Trophoblast cell (in vitro differentiated cells and primary cell): ENCODE data around the gene SLC30A10.
"Not testable (repeated sequence)": the region's sequence is repeated elsewhere in the genome, so short reads cannot be mapped to it uniquely, and the experiment has no call there.

Experiments used
- DNase-seq, 2 donors: peaks; one replicate each; pipeline ENCODE4 v3.0.0-alpha.2; 2016
- H2AFZ ChIP-seq: 2 replicates; pipeline ENCODE4 v1.6.1; 2013; ENCODE audit warnings: low read length, moderate library complexity, mild to moderate bottlenecking; ENCODE audit not compliant: insufficient read depth, poor library complexity
- H2AK5ac ChIP-seq: 2 replicates; pipeline ENCODE4 v1.6.1; 2013; ENCODE audit warnings: mild to moderate bottlenecking, low read length
- H2BK120ac ChIP-seq: 2 replicates; pipeline ENCODE4 v1.6.1; 2013; ENCODE audit warnings: low read length, mild to moderate bottlenecking, moderate library complexity; ENCODE audit not compliant: insufficient read depth, poor library complexity
- H2BK12ac ChIP-seq: 2 replicates; pipeline ENCODE4 v1.6.1; 2013; ENCODE audit warnings: mild to moderate bottlenecking, low read length, moderate library complexity
- H2BK5ac ChIP-seq: 2 replicates; pipeline ENCODE4 v1.6.1; 2013; ENCODE audit warnings: low read length, low read depth, moderate library complexity, mild to moderate bottlenecking; ENCODE audit not compliant: poor library complexity
- H3K14ac ChIP-seq: 2 replicates; pipeline ENCODE4 v1.6.1; 2013; ENCODE audit warnings: mild to moderate bottlenecking, low read length
- H3K18ac ChIP-seq: 2 replicates; pipeline ENCODE4 v1.6.1; 2013; ENCODE audit warnings: mild to moderate bottlenecking, low read length
- H3K23ac ChIP-seq: 2 replicates; pipeline ENCODE4 v1.6.1; 2013; ENCODE audit warnings: low read length
- H3K27ac ChIP-seq: 2 replicates; pipeline ENCODE4 v1.5.1; 2013; ENCODE audit warnings: low read depth, mild to moderate bottlenecking, inconsistent platforms, low read length, moderate library complexity
- H3K27me3 ChIP-seq: 2 replicates; pipeline ENCODE4 v1.6.1; 2013; ENCODE audit warnings: inconsistent platforms, mild to moderate bottlenecking, low read length, moderate library complexity; ENCODE audit not compliant: insufficient read depth
- H3K36me3 ChIP-seq, 2 experiments: 1 replicate in 1 of 2; 2 replicates in 1 of 2; pipeline ENCODE4 v1.6.1; 2013; ENCODE audit warnings: low read length in 2 of 2, mild to moderate bottlenecking in 2 of 2, moderate library complexity in 1 of 2; ENCODE audit not compliant: insufficient read depth in 2 of 2, control insufficient read depth in 1 of 2
- H3K4ac ChIP-seq: 2 replicates; pipeline ENCODE4 v1.6.1; 2013; ENCODE audit warnings: low read depth, mild to moderate bottlenecking, low read length, moderate library complexity
- H3K4me1 ChIP-seq, 2 experiments: 1 replicate in 1 of 2; 2 replicates in 1 of 2; pipeline ENCODE4 v1.6.1; 2013; ENCODE audit warnings: low read length in 2 of 2, mild to moderate bottlenecking in 2 of 2, moderate library complexity in 1 of 2; ENCODE audit not compliant: insufficient read depth in 2 of 2, control insufficient read depth in 1 of 2
- H3K4me2 ChIP-seq: 2 replicates; pipeline ENCODE4 v1.6.1; 2013; ENCODE audit warnings: inconsistent platforms, mild to moderate bottlenecking, low read length, moderate library complexity
- H3K4me3 ChIP-seq: 2 replicates; pipeline ENCODE4 v1.5.1; 2013; ENCODE audit warnings: mild to moderate bottlenecking, low read depth, low read length, inconsistent platforms
- H3K79me1 ChIP-seq: one replicate; pipeline ENCODE4 v1.6.1; 2013; ENCODE audit warnings: low read length
- H3K79me2 ChIP-seq: 2 replicates; pipeline ENCODE4 v1.6.1; 2013; ENCODE audit warnings: low read length, mild to moderate bottlenecking; ENCODE audit not compliant: control insufficient read depth, insufficient read depth, poor library complexity
- H3K9ac ChIP-seq: 2 replicates; pipeline ENCODE4 v1.6.1; 2013; ENCODE audit warnings: mild to moderate bottlenecking, low read length
- H3K9me3 ChIP-seq: 2 replicates; pipeline ENCODE4 v1.6.1; 2013; ENCODE audit warnings: low read depth, mild to moderate bottlenecking, control low read depth, inconsistent platforms, low read length; ENCODE audit not compliant: insufficient read depth
- H4K12ac ChIP-seq: 2 replicates; pipeline ENCODE4 v1.6.1; 2013; ENCODE audit warnings: low read depth, mild to moderate bottlenecking, low read length, moderate library complexity
- H4K8ac ChIP-seq: 2 replicates; pipeline ENCODE4 v1.6.1; 2013; ENCODE audit warnings: low read depth, mild to moderate bottlenecking, low read length, moderate library complexity
- H4K91ac ChIP-seq: one replicate; pipeline ENCODE4 v1.6.1; 2013; ENCODE audit warnings: low read depth, mild to moderate bottlenecking, low read length, moderate library complexity
- WGBS: extraction: QIAGEN DNeasy Blood & Tissue Kit; methylation state at CpG from one replicate; pipeline ENCODE4 v1.1.7; 2013; ENCODE audit warnings: missing lambda C conversion rate; ENCODE audit not compliant: insufficient read length, insufficient coverage; ENCODE audit errors: extremely low coverage; 5-methylcytosine and 5-hydroxymethylcytosine counted together

Gene SLC30A10

GRCh38 chr1:219897914-219898313 is 30.4 kb downstream of the SLC30A10 start:
- Histone ChIP-seq H3K27ac (no peak overlapping the region), H3K4me1 (no peaks in the 10 kb centered on the region), H3K27me3 (no peaks in the 10 kb centered on the region), H4K12ac (no peak overlapping the region), H2BK12ac (no peak overlapping the region), H2BK120ac (no peak overlapping the region), H3K79me2 (no peaks in the 10 kb centered on the region), H3K18ac (no peak overlapping the region), H3K23ac (no peak overlapping the region), H3K4me2 (no peak overlapping the region), H2BK5ac (no peak overlapping the region), H3K9me3 (no peaks in the 10 kb centered on the region), H3K9ac (no peak overlapping the region), H3K4me3 (no peak overlapping the region), H3K36me3 (no peaks in the 10 kb centered on the region), H2AK5ac (no peak overlapping the region), H4K8ac (no peak overlapping the region), H2AFZ (no peak overlapping the region), H3K79me1 (no peaks in the 10 kb centered on the region), H3K4ac (no peak overlapping the region), H3K14ac (no peak overlapping the region), H4K91ac (no peak overlapping the region)
- no CpG with 5 or more reads among the region's 5 CpGs for WGBS
- peak in 1 of 2 donors; percentile 10 for DNase-seq

DNA sequence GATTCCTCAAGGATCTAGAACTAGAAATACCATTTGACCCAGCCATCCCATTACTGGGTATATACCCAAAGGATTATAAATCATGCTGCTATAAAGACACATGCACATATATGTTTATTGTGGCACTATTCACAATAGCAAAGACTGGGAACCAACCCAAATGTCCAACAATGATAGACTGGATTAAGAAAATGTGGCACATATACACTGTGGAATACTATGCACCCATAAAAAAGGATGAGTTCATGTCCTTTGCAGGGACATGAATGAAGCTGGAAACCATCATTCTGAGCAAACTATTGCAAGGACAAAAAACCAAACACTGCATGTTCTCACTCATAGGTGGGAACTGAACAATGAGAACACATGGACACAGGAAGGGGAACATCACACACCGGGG is 36.1 kb downstream of the SLC30A10 start:
- H3K18ac ChIP-seq, H3K4ac ChIP-seq, H3K9ac ChIP-seq, H2AFZ ChIP-seq, H4K8ac ChIP-seq, H4K12ac ChIP-seq, DNase-seq, H2BK12ac ChIP-seq, H3K4me2 ChIP-seq, H2BK120ac ChIP-seq, H3K27ac ChIP-seq, H3K23ac ChIP-seq, H3K14ac ChIP-seq, H2BK5ac ChIP-seq, H2AK5ac ChIP-seq, H3K36me3 ChIP-seq, H3K79me1 ChIP-seq, H3K79me2 ChIP-seq, H3K9me3 ChIP-seq, H3K4me1 ChIP-seq, H4K91ac ChIP-seq, H3K4me3 ChIP-seq, H3K27me3 ChIP-seq: not testable (repeated sequence)
- no CpG with 5 or more reads among the region's 1 CpG for WGBS

DNA sequence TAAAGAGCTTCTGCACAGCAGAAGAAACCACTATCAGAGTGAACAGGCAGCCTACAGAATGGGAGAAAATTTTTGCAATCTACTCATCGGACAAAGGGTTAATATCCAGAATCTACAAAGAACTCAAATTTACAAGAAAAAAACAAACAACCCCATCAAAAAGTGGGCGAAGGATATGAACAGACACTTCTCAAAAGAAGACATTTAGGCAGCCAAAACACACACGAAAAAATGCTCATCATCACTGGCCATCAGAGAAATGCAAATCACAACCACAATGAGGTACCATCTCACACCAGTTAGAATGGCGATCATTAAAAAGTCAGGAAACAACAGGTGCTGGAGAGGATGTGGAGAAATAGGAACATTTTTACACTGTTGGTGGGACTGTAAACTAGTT is 36.5 kb downstream of the SLC30A10 start:
- not testable (repeated sequence) for H2BK12ac ChIP-seq, H2BK120ac ChIP-seq
- WGBS = no CpG with 5 or more reads among the region's 4 CpGs

GRCh38 chr1:219888667-219889066 is 39.7 kb downstream of the SLC30A10 start:
- H3K18ac ChIP-seq, H4K91ac ChIP-seq, H3K9me3 ChIP-seq, H3K4me3 ChIP-seq, H2BK12ac ChIP-seq, H4K12ac ChIP-seq, H3K4ac ChIP-seq, H3K27ac ChIP-seq, H3K14ac ChIP-seq, H4K8ac ChIP-seq, H3K23ac ChIP-seq, H3K4me2 ChIP-seq, DNase-seq, H2AFZ ChIP-seq, H3K36me3 ChIP-seq, H3K4me1 ChIP-seq, H2BK120ac ChIP-seq, H3K79me2 ChIP-seq, H3K9ac ChIP-seq, H2BK5ac ChIP-seq, H2AK5ac ChIP-seq, H3K27me3 ChIP-seq, H3K79me1 ChIP-seq: not testable (repeated sequence)
- no CpG with 5 or more reads among the region's 4 CpGs for WGBS

More for the DNA sequence above, 36.5 kb downstream of the SLC30A10 start:
- not testable (repeated sequence) for H3K79me1 ChIP-seq, H3K9ac ChIP-seq, H4K8ac ChIP-seq, H3K79me2 ChIP-seq, H3K4me3 ChIP-seq, H2AFZ ChIP-seq, H3K27me3 ChIP-seq, H3K14ac ChIP-seq, H3K36me3 ChIP-seq, H2BK5ac ChIP-seq, H3K18ac ChIP-seq, H3K9me3 ChIP-seq, H4K12ac ChIP-seq, H3K27ac ChIP-seq, DNase-seq, H2AK5ac ChIP-seq, H3K4ac ChIP-seq, H4K91ac ChIP-seq, H3K4me1 ChIP-seq, H3K23ac ChIP-seq, H3K4me2 ChIP-seq
